SK-N-SH (cell line): ENCODE data around the gene WDR5B. TPM values are rescaled to one million over a fixed set of nuclear protein-coding genes. Genes with fewer than 3 reads are reported as not detected.

ENCODE experiments used
- CTCF ChIA-PET: fragments of 300-600, 350-600 bp; formaldehyde crosslinking; extraction: SDS; loops from one replicate; lab custom pipeline; 2021; lab: Yijun Ruan, JAX
- POLR2A ChIA-PET: fragments of 350-600 bp; sonication (Branson Sonifier 250); formaldehyde crosslinking; extraction: SDS; loops from one replicate; lab custom pipeline; 2020; ENCODE audit warnings: antibody characterized with exemption, inconsistent platforms; lab: Yijun Ruan, JAX
- DNase-seq: peaks from one replicate; pipeline ENCODE4 v3.0.0; 2012
- H2AFZ ChIP-seq: fragments of 200-600 bp; sonication (generic); 2 replicates; pipeline ENCODE4 v1.8.1; 2016; ENCODE audit warnings: antibody characterized with exemption, mild to moderate bottlenecking, low read depth
- H3F3A ChIP-seq: fragments of 200-600 bp; sonication (generic); replicated peaks from 2 replicates; pipeline ENCODE3; 2016; ENCODE audit warnings: antibody characterized with exemption, mild to moderate bottlenecking; ENCODE audit not compliant: insufficient read depth
- H3K27ac ChIP-seq, 2 experiments: fragments of 200-500 bp in 1 of 2; fragments of 200-600 bp in 1 of 2; sonication (Bioruptor generic) in 1 of 2; sonication (generic), shearing (Covaris generic) in 1 of 2; 2 replicates each; pipeline versions ENCODE4 v1.5.1 to v1.6.1; 2014 to 2016; ENCODE audit warnings: low read depth in 2 of 2, inconsistent platforms in 1 of 2, low read length in 1 of 2, mild to moderate bottlenecking in 1 of 2, mixed read lengths in 1 of 2
- H3K27me3 ChIP-seq: fragments of 200-600 bp; sonication (generic), shearing (Covaris generic); 2 replicates; pipeline ENCODE4 v1.6.1; 2016; ENCODE audit warnings: mixed run types; ENCODE audit not compliant: insufficient read depth
- H3K36me3 ChIP-seq, 2 experiments: fragments of 200-500 bp in 1 of 2; fragments of 200-600 bp in 1 of 2; sonication (Bioruptor generic) in 1 of 2; sonication (generic) in 1 of 2; replicated peaks in 1 of 2; 2 replicates each; pipeline versions ENCODE3 to v1.5.1; 2014 to 2016; ENCODE audit warnings: low read length in 1 of 2, mild to moderate bottlenecking in 1 of 2; ENCODE audit not compliant: insufficient read depth in 2 of 2, control insufficient read depth in 1 of 2
- H3K4me1 ChIP-seq, 2 experiments: fragments of 200-500 bp in 1 of 2; fragments of 200-600 bp in 1 of 2; sonication (Bioruptor generic) in 1 of 2; sonication (generic), shearing (Covaris generic) in 1 of 2; 2 replicates each; pipeline versions ENCODE4 v1.5.1 to v1.6.1; 2014 to 2016; ENCODE audit warnings: low read depth in 1 of 2, low read length in 1 of 2, mixed run types in 1 of 2; ENCODE audit not compliant: insufficient read depth in 2 of 2, control insufficient read depth in 1 of 2
- H3K4me2 ChIP-seq: fragments of 200-600 bp; sonication (generic), shearing (Covaris generic); 2 replicates; pipeline ENCODE4 v1.6.1; 2017; ENCODE audit warnings: mixed run types
- H3K4me3 ChIP-seq, 2 experiments: fragments of 200-500 bp in 1 of 2; fragments of 200-600 bp in 1 of 2; sonication (Bioruptor generic) in 1 of 2; sonication (generic), shearing (Covaris generic) in 1 of 2; 2 replicates each; pipeline versions ENCODE4 v1.5.1 to v1.8.1; 2014 to 2016; ENCODE audit warnings: low read depth in 2 of 2, inconsistent platforms in 1 of 2, low read length in 1 of 2, mild to moderate bottlenecking in 1 of 2, mixed read lengths in 1 of 2, moderate library complexity in 1 of 2
- H3K79me2 ChIP-seq: fragments of 200-600 bp; sonication (generic); 2 replicates; pipeline ENCODE4 v1.8.1; 2017; ENCODE audit warnings: mild to moderate bottlenecking; ENCODE audit not compliant: insufficient read depth
- H3K9ac ChIP-seq: fragments of 200-600 bp; sonication (generic); 2 replicates; pipeline ENCODE4 v1.6.1; 2017; ENCODE audit warnings: mixed run types
- H3K9me2 ChIP-seq: fragments of 200-600 bp; sonication (generic); 2 replicates; pipeline ENCODE4 v1.6.1; 2017; ENCODE audit warnings: mixed run types
- H3K9me3 ChIP-seq: fragments of 200-600 bp; sonication (generic); 2 replicates; pipeline ENCODE4 v1.6.1; 2017; ENCODE audit warnings: mixed run types, mild to moderate bottlenecking, moderate library complexity
- H4K20me1 ChIP-seq: fragments of 200-600 bp; sonication (generic); 2 replicates; pipeline ENCODE4 v1.6.1; 2017; ENCODE audit warnings: mild to moderate bottlenecking, mixed run types; ENCODE audit not compliant: insufficient read depth
- EZH2phosphoT487 ChIP-seq: fragments of 200-600 bp; sonication (generic); IDR thresholded peaks from 2 replicates; pipeline ENCODE4 v1.6.1; 2017; ENCODE audit warnings: low read depth, mixed run types, mild to moderate bottlenecking, antibody characterized with exemption, moderate library complexity, borderline replicate concordance
- FOXJ3 ChIP-seq: sonication (generic); formaldehyde crosslinking; IDR thresholded peaks from 2 replicates; pipeline ENCODE4 v1.5.1; 2020; ENCODE audit warnings: mild to moderate bottlenecking, missing genetic modification reagents
- GATA2 ChIP-seq: sonication (generic); formaldehyde crosslinking; IDR thresholded peaks from 2 replicates; pipeline ENCODE4 v1.5.0; 2020; ENCODE audit warnings: mild to moderate bottlenecking, missing genetic modification reagents
- MEF2A ChIP-seq: IDR thresholded peaks from 2 replicates; pipeline ENCODE4 v1.4.0; 2012; ENCODE audit warnings: low read depth, borderline replicate concordance
- POLR2AphosphoS5 ChIP-seq: IDR thresholded peaks from 2 replicates; pipeline ENCODE4 v1.6.1; 2012; ENCODE audit warnings: low read depth, low read length
- RAD21 ChIP-seq: IDR thresholded peaks from 2 replicates; pipeline ENCODE4 v1.6.1; 2012; ENCODE audit warnings: mild to moderate bottlenecking, low read length
- RCOR1 ChIP-seq: fragments of 150-350 bp; IDR thresholded peaks from 2 replicates; pipeline ENCODE4 v1.6.1; 2017; ENCODE audit warnings: antibody characterized with exemption, low read length
- WGBS: methylation state at CpG from one replicate; pipeline ENCODE4 v1.1.6; 2017; ENCODE audit warnings: low lambda C conversion rate; 5-methylcytosine and 5-hydroxymethylcytosine counted together
- polyA plus RNA-seq, 3 experiments: library from polyadenylated mRNA; depleted of rRNA; stranded (reverse); fragments of >200 nt; gene quantifications; 2 replicates each; pipeline ENCODE4 v1.2.3, GENCODE V29; 2012
- TF ChIP-seq, protein P1 (sequence below): IDR thresholded peaks from 2 replicates; pipeline ENCODE4 v1.4.0; 2012; ENCODE audit warnings: low read depth, borderline replicate concordance
- TF ChIP-seq, protein P2 (sequence below): fragments of 150-350 bp; IDR thresholded peaks from 2 replicates; pipeline ENCODE4 v1.6.1; 2017; ENCODE audit warnings: antibody characterized with exemption, low read length, low read depth, borderline replicate concordance
- TF ChIP-seq, protein P3 (sequence below): IDR thresholded peaks from 2 replicates; pipeline ENCODE4; 2012
- TF ChIP-seq, protein P4 (sequence below): IDR thresholded peaks from 2 replicates; pipeline ENCODE4 v1.6.1; 2012; ENCODE audit warnings: mild to moderate bottlenecking, low read depth, low read length, moderate library complexity

Gene WDR5B
- polyA plus RNA-seq, 1 of the 3 experiments (the other 2 are of a cell fraction): 2.2 TPM

DNA sequence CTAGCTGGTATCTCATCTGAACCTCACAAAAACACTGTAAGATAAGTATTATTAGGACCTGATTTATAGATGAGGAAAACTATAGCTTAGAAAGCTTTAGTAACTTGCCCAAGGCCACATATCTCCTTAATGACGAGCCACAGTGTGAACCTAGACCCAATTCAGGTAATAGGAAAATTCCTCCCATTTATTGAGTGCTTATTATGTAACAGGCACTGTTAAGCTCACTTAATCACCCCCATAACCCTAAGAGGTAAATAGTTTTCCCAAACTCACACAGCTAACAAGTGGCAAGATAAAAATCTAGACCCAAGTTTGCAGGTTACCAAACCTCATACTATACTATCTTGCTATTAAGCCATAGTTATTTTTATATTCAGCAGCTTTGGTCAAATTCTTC is 7.9 kb downstream of the WDR5B start:
- H2AFZ ChIP-seq: no peak overlapping the region
- no peak for DNase-seq
- 100% methylated on average over 1 of the region's 1 CpG for WGBS
- peaks cover 12% of the 10 kb centered on the region for H3F3A ChIP-seq
- H3K9me3 ChIP-seq: no peaks in the 10 kb centered on the region
- TF ChIP-seq RCOR1: no peak
- no peaks in the 10 kb centered on the region for H3K27me3 ChIP-seq
- no peaks in the 10 kb centered on the region for H4K20me1 ChIP-seq
- H3K4me1 ChIP-seq: no peaks in the 10 kb centered on the region
- no peaks in the 10 kb centered on the region for H3K9me2 ChIP-seq
- CTCF ChIA-PET: interaction anchor here (0.7 to 1.6 kb wide), 2 partner anchors 15 to 102 kb away, joined by 3 to 11 read pairs; no protein-coding TSS in a partner anchor
- no peak overlapping the region for H3K27ac ChIP-seq
- no peak overlapping the region for H3K4me2 ChIP-seq
- no peak overlapping the region for H3K4me3 ChIP-seq
- no peak overlapping the region for H3K9ac ChIP-seq
- peaks cover 32 to 49% of the 10 kb centered on the region in 2 experiments for H3K36me3 ChIP-seq
- POLR2A ChIA-PET: no interaction called here
- H3K79me2 ChIP-seq: peaks cover 12% of the 10 kb centered on the region; the same call in 1 of the 2 replicates

DNA sequence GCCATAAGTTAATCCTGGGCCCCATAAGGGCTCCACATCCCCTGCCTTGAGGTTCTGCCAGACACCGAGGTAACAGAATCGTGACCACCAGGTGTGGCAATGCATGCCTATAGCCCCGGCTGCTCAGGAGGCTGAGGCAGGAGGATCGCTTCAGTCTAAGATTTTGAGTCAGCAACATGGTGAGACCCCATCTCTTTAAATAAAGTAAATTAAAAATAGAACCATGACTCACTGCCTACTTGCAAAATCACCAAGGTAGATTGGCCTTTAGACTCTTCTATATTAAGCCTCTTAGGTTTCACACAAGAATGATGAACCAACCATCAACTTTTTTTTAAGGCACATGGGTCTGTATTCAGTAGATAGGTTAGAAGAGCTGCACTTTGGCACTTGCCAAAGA is 9.7 kb downstream of the WDR5B start:
- Histone ChIP-seq H3K4me3 (no peak overlapping the region), H4K20me1 (no peaks in the 10 kb centered on the region), H3K79me2 (no peaks in the 10 kb centered on the region), H3K4me2 (no peak overlapping the region), H3K9ac (no peak overlapping the region), H3K9me3 (no peaks in the 10 kb centered on the region), H3F3A (peaks cover 17% of the 10 kb centered on the region), H3K27ac (no peak overlapping the region), H2AFZ (no peak overlapping the region), H3K4me1 (no peaks in the 10 kb centered on the region), H3K36me3 (peaks cover 29 to 46% of the 10 kb centered on the region in 2 experiments), H3K9me2 (no peaks in the 10 kb centered on the region), H3K27me3 (no peaks in the 10 kb centered on the region)
- ChIA-PET POLR2A (no interaction called here), CTCF (interaction anchor here (0.7 to 0.9 kb wide), 2 partner anchors 13 to 1083 kb away, joined by 3 to 4 read pairs; no protein-coding TSS in a partner anchor)
- 88% methylated on average over 2 of the region's 4 CpGs for WGBS
- no peak for TF ChIP-seq MEF2A
- TF ChIP-seq, protein P1, sequence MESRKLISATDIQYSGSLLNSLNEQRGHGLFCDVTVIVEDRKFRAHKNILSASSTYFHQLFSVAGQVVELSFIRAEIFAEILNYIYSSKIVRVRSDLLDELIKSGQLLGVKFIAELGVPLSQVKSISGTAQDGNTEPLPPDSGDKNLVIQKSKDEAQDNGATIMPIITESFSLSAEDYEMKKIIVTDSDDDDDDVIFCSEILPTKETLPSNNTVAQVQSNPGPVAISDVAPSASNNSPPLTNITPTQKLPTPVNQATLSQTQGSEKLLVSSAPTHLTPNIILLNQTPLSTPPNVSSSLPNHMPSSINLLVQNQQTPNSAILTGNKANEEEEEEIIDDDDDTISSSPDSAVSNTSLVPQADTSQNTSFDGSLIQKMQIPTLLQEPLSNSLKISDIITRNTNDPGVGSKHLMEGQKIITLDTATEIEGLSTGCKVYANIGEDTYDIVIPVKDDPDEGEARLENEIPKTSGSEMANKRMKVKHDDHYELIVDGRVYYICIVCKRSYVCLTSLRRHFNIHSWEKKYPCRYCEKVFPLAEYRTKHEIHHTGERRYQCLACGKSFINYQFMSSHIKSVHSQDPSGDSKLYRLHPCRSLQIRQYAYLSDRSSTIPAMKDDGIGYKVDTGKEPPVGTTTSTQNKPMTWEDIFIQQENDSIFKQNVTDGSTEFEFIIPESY: no peak
- no peak for TF ChIP-seq FOXJ3 (CRISPR knock-in tag)
- no peak for TF ChIP-seq POLR2AphosphoS5
- TF ChIP-seq, protein P2, sequence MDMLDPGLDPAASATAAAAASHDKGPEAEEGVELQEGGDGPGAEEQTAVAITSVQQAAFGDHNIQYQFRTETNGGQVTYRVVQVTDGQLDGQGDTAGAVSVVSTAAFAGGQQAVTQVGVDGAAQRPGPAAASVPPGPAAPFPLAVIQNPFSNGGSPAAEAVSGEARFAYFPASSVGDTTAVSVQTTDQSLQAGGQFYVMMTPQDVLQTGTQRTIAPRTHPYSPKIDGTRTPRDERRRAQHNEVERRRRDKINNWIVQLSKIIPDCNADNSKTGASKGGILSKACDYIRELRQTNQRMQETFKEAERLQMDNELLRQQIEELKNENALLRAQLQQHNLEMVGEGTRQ: no peak
- no peak for TF ChIP-seq RAD21
- TF ChIP-seq, protein P3, sequence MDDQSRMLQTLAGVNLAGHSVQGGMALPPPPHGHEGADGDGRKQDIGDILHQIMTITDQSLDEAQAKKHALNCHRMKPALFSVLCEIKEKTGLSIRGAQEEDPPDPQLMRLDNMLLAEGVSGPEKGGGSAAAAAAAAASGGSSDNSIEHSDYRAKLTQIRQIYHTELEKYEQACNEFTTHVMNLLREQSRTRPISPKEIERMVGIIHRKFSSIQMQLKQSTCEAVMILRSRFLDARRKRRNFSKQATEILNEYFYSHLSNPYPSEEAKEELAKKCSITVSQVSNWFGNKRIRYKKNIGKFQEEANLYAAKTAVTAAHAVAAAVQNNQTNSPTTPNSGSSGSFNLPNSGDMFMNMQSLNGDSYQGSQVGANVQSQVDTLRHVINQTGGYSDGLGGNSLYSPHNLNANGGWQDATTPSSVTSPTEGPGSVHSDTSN: no peak
- TF ChIP-seq GATA2 (CRISPR knock-in tag): no peak
- TF ChIP-seq, protein P4, sequence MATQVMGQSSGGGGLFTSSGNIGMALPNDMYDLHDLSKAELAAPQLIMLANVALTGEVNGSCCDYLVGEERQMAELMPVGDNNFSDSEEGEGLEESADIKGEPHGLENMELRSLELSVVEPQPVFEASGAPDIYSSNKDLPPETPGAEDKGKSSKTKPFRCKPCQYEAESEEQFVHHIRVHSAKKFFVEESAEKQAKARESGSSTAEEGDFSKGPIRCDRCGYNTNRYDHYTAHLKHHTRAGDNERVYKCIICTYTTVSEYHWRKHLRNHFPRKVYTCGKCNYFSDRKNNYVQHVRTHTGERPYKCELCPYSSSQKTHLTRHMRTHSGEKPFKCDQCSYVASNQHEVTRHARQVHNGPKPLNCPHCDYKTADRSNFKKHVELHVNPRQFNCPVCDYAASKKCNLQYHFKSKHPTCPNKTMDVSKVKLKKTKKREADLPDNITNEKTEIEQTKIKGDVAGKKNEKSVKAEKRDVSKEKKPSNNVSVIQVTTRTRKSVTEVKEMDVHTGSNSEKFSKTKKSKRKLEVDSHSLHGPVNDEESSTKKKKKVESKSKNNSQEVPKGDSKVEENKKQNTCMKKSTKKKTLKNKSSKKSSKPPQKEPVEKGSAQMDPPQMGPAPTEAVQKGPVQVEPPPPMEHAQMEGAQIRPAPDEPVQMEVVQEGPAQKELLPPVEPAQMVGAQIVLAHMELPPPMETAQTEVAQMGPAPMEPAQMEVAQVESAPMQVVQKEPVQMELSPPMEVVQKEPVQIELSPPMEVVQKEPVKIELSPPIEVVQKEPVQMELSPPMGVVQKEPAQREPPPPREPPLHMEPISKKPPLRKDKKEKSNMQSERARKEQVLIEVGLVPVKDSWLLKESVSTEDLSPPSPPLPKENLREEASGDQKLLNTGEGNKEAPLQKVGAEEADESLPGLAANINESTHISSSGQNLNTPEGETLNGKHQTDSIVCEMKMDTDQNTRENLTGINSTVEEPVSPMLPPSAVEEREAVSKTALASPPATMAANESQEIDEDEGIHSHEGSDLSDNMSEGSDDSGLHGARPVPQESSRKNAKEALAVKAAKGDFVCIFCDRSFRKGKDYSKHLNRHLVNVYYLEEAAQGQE: no peak
- no peak for TF ChIP-seq EZH2phosphoT487
- DNase-seq: no peak
